Right lobe of liver (tissue), 4 donors: ENCODE measurements around the gene TSSK3.
A peak's percentile ranks its signal among the peaks of the same experiment; 100 is the strongest.

Experiments used
- POLR2A ChIP-seq: fragments of 450-650 bp; IDR thresholded peaks from one replicate; pipeline ENCODE4 v1.6.1; 2017; ENCODE audit warnings: antibody characterized with exemption, mild to moderate bottlenecking
- TF ChIP-seq, protein P1 (sequence below), 4 donors: fragments of 200-600 bp in 3 of 4; fragments of 450-650 bp in 1 of 4; IDR thresholded peaks; one replicate each; pipeline versions ENCODE4 v1.5.1 to v1.8.0; 2016 to 2022; ENCODE audit warnings: antibody characterized with exemption in 4 of 4, mild to moderate bottlenecking in 2 of 4
- donor health status: DM: no; HTN: no; CAD: no.
- donor health status: DM: no; HTN: no; CAD: no.
- donor health status: DM: no; HTN: yes; CAD: no.

DNA sequence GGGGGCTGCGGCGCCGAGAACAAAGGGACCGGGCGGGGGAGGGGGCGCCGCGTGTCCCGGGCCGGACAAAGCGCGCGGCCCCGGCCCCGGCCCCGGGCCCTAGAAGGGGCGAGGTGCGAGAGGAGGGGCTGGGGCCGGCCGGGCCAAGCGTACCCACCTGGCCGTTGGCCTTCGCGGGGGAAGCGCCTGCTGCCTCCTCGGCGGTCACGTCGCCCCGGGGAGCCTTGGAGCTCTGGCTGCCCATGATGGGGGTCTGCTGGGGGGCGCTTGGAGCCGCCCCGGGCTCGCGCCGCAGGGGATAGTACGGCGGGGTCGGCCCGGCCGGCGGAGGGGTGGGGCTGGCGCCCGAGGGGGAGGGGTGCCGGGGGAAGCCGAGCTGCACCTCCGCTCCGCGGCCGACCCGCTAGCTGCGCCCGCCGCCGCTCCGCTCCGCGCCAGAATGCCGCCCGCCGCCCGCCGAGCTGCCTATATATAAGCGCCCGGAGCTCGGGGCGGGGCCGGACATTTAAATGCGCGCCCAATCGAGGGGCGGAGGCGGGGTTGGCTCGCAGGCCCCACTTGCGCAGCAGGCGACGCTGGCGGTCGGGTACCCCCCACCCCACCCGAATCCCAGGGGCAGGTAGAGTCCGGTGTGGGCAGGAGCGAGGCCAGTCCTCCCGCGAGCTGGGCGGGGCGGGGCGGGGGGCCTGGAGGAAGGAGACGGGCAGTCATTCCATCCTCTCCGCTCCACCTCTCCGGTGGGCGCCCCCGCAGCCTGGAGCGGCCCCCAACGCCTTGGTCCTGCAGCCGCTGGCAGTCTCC, 26.3 kb upstream of the TSSK3 start, which contains the start of gene MARCKSL1:
- TF ChIP-seq POLR2A, result peak; percentile 89
- TF ChIP-seq, protein P1, sequence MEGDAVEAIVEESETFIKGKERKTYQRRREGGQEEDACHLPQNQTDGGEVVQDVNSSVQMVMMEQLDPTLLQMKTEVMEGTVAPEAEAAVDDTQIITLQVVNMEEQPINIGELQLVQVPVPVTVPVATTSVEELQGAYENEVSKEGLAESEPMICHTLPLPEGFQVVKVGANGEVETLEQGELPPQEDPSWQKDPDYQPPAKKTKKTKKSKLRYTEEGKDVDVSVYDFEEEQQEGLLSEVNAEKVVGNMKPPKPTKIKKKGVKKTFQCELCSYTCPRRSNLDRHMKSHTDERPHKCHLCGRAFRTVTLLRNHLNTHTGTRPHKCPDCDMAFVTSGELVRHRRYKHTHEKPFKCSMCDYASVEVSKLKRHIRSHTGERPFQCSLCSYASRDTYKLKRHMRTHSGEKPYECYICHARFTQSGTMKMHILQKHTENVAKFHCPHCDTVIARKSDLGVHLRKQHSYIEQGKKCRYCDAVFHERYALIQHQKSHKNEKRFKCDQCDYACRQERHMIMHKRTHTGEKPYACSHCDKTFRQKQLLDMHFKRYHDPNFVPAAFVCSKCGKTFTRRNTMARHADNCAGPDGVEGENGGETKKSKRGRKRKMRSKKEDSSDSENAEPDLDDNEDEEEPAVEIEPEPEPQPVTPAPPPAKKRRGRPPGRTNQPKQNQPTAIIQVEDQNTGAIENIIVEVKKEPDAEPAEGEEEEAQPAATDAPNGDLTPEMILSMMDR (IDR thresholded peaks at IDR 0.05), result no peak
